C4-2B (cell line): Measurements from ENCODE around the gene TMEM87B.
A peak's percentile ranks its signal among the peaks of the same experiment; 100 is the strongest.

ENCODE experiments used
- CTCF ChIP-seq: fragments of 450-650 bp; conservative IDR thresholded peaks from 2 replicates; pipeline ENCODE4 v1.5.1; 2017; ENCODE audit warnings: mild to moderate bottlenecking
- ZFX ChIP-seq: fragments of 450-650 bp; IDR thresholded peaks from 2 replicates; pipeline ENCODE4 v1.6.1; 2017

DNA sequence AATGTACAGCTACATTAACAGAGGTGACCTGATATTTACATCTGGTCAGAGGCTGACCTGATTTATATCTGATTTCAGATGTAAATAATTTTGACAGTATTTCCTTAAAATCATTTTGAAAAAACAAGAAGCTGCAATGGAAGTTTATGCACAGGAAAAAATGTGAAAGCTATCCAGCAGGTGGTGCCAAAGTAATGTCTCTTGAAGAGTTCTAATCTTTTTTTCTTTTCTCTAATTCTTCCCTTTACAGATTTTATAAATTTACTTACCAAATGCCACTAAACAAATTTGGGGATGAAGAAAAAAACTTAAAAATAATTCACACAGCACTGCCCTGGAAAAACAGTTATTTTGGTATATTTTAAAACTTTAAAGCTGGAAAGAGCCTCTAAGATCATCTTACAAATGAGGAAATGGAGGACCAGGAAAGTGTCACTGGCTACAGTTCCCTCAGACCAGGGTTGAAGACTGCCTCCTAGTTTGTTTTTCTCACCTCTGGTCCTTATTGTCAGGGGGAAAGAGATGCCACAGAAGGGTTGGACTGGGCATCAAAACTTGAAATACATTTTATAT, 66.7 kb downstream of the TMEM87B start:
- TF ChIP-seq CTCF, result peak; percentile 72
- no peak for TF ChIP-seq ZFX
